ENCODE results near the gene DSCAM.

GRCh38 chr21:40118527-40118926 is 728.4 kb downstream of the DSCAM start:
- no peak for TF ChIP-seq CTCF (IDR thresholded peaks at IDR 0.05 in 2 of 3, conservative IDR thresholded peaks at IDR 0.05 in 1 of 3; ENCODE audit: control insufficient read depth in 2 of 3, extremely low read depth in 1 of 3, insufficient read depth in 1 of 3, low read depth in 3 of 3, low read length in 3 of 3)
- TF ChIP-seq RAD51 (IDR thresholded peaks at IDR 0.05) = no peak
- TF ChIP-seq NRF1 (conservative IDR thresholded peaks at IDR 0.05; ENCODE audit: low read depth, low read length) = no peak
- no peak for TF ChIP-seq CREB1 (IDR thresholded peaks at IDR 0.05; ENCODE audit: low read depth)
- TF ChIP-seq RELA (IDR thresholded peaks at IDR 0.05; ENCODE audit: borderline replicate concordance, partially characterized antibody) = no peak
- TF ChIP-seq CEBPB (IDR thresholded peaks at IDR 0.05; ENCODE audit: borderline replicate concordance in 1 of 2, low read depth in 2 of 2, low read length in 2 of 2) = no peak
- no peak for TF ChIP-seq MXI1 (IDR thresholded peaks at IDR 0.05; ENCODE audit: low read depth, low read length)
- no peak for TF ChIP-seq SMC3 (IDR thresholded peaks at IDR 0.05; ENCODE audit: borderline replicate concordance, low read length)

Measured in GM12878 (cell line).